Heart right ventricle (tissue), 16 donors: ENCODE measurements around the gene IGF1R. TPM values are rescaled to one million over a fixed set of nuclear protein-coding genes. Genes with fewer than 3 reads are reported as not detected.
A peak's percentile ranks its signal among the peaks of the same experiment; 100 is the strongest.

Experiments
- ATAC-seq, 8 donors: fragments of 200-7000 bp; cut with Tn5 transposase; one replicate each; pipeline ENCODE4 v1.9.1; 2020; ENCODE audit warnings: mild to moderate bottlenecking in 8 of 8, moderate library complexity in 8 of 8, moderate number of reproducible peaks in 1 of 8
- DNase-seq, 2 donors: peaks; one replicate each; pipeline ENCODE4 v3.0.0-alpha.2; 2020
- H3K27ac ChIP-seq, 10 donors: fragments of 200-600 bp; sonication (generic) in 2 of 10; one replicate each; pipeline versions ENCODE4 v1.5.0 to v1.8.0; 2020 to 2022; ENCODE audit warnings: mild to moderate bottlenecking in 3 of 10
- H3K27me3 ChIP-seq, 7 donors: fragments of 200-600 bp; one replicate each; pipeline ENCODE4 v1.8.0; 2021 to 2022; ENCODE audit warnings: mild to moderate bottlenecking in 2 of 7
- H3K36me3 ChIP-seq, 9 donors: fragments of 200-600 bp; sonication (generic) in 1 of 9; one replicate each; pipeline versions ENCODE4 v1.5.0 to v1.8.0; 2020 to 2022; ENCODE audit warnings: mild to moderate bottlenecking in 2 of 9
- H3K4me1 ChIP-seq, 9 donors: fragments of 200-600 bp; sonication (generic) in 1 of 9; one replicate each; pipeline versions ENCODE4 v1.5.0 to v1.8.0; 2020 to 2022; ENCODE audit warnings: mild to moderate bottlenecking in 4 of 9
- H3K4me3 ChIP-seq, 10 donors: fragments of 200-600 bp; sonication (generic) in 2 of 10; one replicate each; pipeline versions ENCODE4 v1.5.0 to v1.8.0; 2020 to 2022; ENCODE audit warnings: mild to moderate bottlenecking in 7 of 10, moderate library complexity in 2 of 10
- H3K9me3 ChIP-seq, 11 donors: fragments of 200-600 bp in 10 of 11; sonication (generic) in 2 of 11; one replicate each; pipeline versions ENCODE4 v1.5.0 to v1.8.0; 2013 to 2022; ENCODE audit warnings: mild to moderate bottlenecking in 2 of 11, control low read depth in 1 of 11, moderate library complexity in 1 of 11
- CTCF ChIP-seq, 9 donors: fragments of 200-600 bp; sonication (generic) in 2 of 9; IDR thresholded peaks; one replicate each; pipeline versions ENCODE4 v1.5.0 to v1.8.0; 2021 to 2022; ENCODE audit warnings: antibody characterized with exemption in 9 of 9, mild to moderate bottlenecking in 5 of 9, moderate library complexity in 1 of 9
- WGBS, 2 donors: extraction: QIAGEN DNeasy Blood & Tissue Kit; methylation state at CpG; one replicate each; pipeline ENCODE4 v1.1.7; 2013; ENCODE audit warnings: inconsistent platforms in 1 of 2; 5-methylcytosine and 5-hydroxymethylcytosine counted together
- intact Hi-C, 10 donors: fragments of 100-400 bp; cut with DNase I; formaldehyde crosslinking; loops; one replicate each; pipeline versions ENCODE4 v1.11.1 to v1.14.2; 2022
- polyA plus RNA-seq, 2 donors: library from polyadenylated mRNA; stranded (reverse); fragments of 200-250 nt; gene quantifications; one replicate each; pipeline ENCODE4 v1.2.3, GENCODE V29; 2013
- total RNA-seq, 10 donors: library from RNA; stranded (reverse); fragmentation: NEBNext Ultra II Directional in 3 of 10; extraction: Animal tissue kit (Norgen Biotek cat#: 25700) in 3 of 10; gene quantifications; one replicate each; pipeline versions ENCODE4 v1.2.1 to v1.2.4, GENCODE V29; 2021 to 2023
- donor health status: Arrhythmogenic right ventricular cardiomyopathy.
- donor health status: ischemic (EF 13 %, LVEDD 7.1; RV severe dilation, severe dysfunction).
- donor health status: healthy with polysubstance abuse.
- donor health status: DM: no; HTN: yes; CAD: no.
- donor health status: DM: no; HTN: no; CAD: no.
- donor health status: ischemic (EF 25% LVEDD 6.9; RV normal size, moderate dysfunction).
- donor health status: ischemic (EF 25% LVEDD 5.7; RV mildly dilated, moderate dysfunction).
- donor health status: healthy.
- donor health status: DM: yes; HTN: yes; CAD: no.
- donor health status: Ischemic cardiomyopathy.
- donor health status: ischemic (EF 35%, LVEDD 5.7; RV mildly dilated, moderate dysfunction).
- donor health status: nonischemic (EF 11% LVEDD 7.7; RV severe dilation, severe dysfunction).
- donor health status: DM: yes; HTN: yes; CAD: no.
- donor health status: PGD.
- donor health status: ischemic (EF 29% LVEDD 5.4; RV normal size, mild dysfunction).
- donor health status: nonischemic (EF 23%, LVEDD 6.1; RV moderate dilation, normal function).

IGF1R gene
- total and polyA plus RNA-seq, 12 donors = 3.4 to 88.2 (median 45.9) TPM

DNA sequence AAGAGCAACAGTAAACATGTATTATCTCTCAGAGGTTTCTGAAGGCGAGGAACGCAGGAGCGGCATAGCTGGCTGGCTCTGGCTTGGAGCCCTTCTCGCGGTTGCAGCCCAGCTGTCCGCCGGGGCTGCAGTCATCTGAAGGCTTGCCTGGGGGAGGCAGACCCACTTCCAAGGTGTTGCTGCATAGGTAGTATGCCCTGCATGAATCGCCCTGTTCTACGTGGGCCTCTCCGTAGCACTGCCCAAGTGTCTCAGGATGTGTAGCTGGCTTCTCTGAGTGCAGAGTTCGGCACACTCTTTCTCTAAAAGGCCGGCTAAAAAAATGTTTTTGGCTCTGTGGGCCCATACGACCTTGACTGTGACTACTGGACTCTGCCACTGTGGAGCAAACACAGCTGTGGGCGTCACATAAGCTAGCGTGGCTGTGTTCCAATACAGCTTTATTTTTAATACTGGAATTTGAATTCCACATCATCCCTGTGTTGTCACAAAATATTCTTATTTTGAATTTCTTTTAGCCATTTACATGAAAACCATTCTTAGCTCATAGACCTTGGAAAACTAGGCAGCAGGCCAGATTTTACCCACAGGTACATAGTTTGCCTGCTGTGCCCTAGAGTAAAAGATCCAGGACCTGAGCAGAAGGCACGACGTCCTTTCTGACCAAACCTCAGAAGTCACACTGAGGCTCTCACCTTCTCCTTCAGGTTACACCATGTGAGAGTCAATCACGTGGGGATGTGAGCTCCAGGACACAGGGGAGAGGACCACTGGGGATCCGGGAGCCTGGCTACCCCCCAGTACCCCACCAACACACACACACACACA is 303.4 kb downstream of the IGF1R start:
- Histone ChIP-seq H3K36me3 (peaks cover 0 to 64% (median 27%) of the 10 kb centered on the region in 9 donors), H3K9me3 (no peaks in the 10 kb centered on the region), H3K4me1 (peaks cover 16 to 72% (median 43%) of the 10 kb centered on the region in 9 donors), H3K4me3 (no peak overlapping the region), H3K27me3 (no peaks in the 10 kb centered on the region), H3K27ac (peak overlapping the region in 5 of 10 donors; percentile 13 to 82 (median 47))
- no peak for DNase-seq
- WGBS, 2 donors = 78 to 80% methylated on average over 19 of the region's 19 CpGs
- ATAC-seq = no peak
- intact Hi-C loops = loop anchor here in 3 of 10 donors (5.0 to 10.0 kb wide), 2 partner anchors 103 to 106 kb away; no protein-coding TSS in a partner anchor
- TF ChIP-seq CTCF (IDR thresholded peaks at IDR 0.05) = no peak

DNA sequence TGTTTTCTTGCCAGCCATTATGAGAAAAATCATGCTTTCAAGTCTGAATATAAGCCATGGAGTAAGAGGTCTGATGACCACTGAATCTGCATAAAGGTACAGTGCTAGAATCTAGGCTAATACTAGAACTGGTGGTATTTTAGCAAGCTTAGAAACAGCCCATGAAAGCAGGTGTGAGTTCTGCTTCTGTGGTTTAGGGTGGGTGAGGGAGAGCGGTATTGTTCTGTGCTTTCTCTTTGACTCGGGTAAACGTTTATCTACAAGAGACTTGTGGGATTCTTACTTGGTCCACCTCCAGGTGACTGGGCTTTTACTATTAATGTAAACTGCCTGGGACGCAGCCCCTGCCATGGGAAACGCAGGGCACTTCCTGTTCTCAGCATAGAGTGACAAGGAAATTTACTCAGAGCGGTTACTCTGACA is 304.1 kb downstream of the IGF1R start:
- no peaks in the 10 kb centered on the region for H3K9me3 ChIP-seq
- intact Hi-C loops = loop anchor here in 3 of 10 donors (5.0 to 10.0 kb wide), 2 partner anchors 102 to 105 kb away; no protein-coding TSS in a partner anchor
- WGBS, 2 donors = 61 to 81% methylated on average over 6 of the region's 6 CpGs
- H3K4me1 ChIP-seq = peaks cover 16 to 67% (median 36%) of the 10 kb centered on the region in 9 donors
- H3K4me3 ChIP-seq = no peak overlapping the region
- no peaks in the 10 kb centered on the region for H3K27me3 ChIP-seq
- no peak for DNase-seq
- no peak for TF ChIP-seq CTCF (IDR thresholded peaks at IDR 0.05)
- peak overlapping the region in 6 of 10 donors; percentile 67 to 84 (median 81) for H3K27ac ChIP-seq
- peaks cover 0 to 71% (median 31%) of the 10 kb centered on the region in 9 donors for H3K36me3 ChIP-seq
- ATAC-seq = no peak

- peaks cover 0 to 73% (median 33%) of the 10 kb centered on the region in 9 donors for H3K36me3 ChIP-seq
- intact Hi-C loops = loop anchor here in 3 of 10 donors (5.0 to 10.0 kb wide), 2 partner anchors 102 to 104 kb away; no protein-coding TSS in a partner anchor
- peak overlapping the region; percentile 22 to 84 (median 74) for H3K27ac ChIP-seq
- H3K4me1 ChIP-seq = peaks cover 16 to 60% (median 33%) of the 10 kb centered on the region in 9 donors
- TF ChIP-seq CTCF (IDR thresholded peaks at IDR 0.05) = no peak
- H3K9me3 ChIP-seq = no peaks in the 10 kb centered on the region
- no peak overlapping the region for H3K4me3 ChIP-seq
- WGBS, 2 donors = 73 to 76% methylated on average over 19 of the region's 19 CpGs
- ATAC-seq (peak in 3 of 8 donors; percentile 13 to 64 (median 37)), DNase-seq (no peak)
- no peaks in the 10 kb centered on the region for H3K27me3 ChIP-seq
Observed at GRCh38 chr15:98953000-98953787, 304.9 kb downstream of the IGF1R start.

DNA sequence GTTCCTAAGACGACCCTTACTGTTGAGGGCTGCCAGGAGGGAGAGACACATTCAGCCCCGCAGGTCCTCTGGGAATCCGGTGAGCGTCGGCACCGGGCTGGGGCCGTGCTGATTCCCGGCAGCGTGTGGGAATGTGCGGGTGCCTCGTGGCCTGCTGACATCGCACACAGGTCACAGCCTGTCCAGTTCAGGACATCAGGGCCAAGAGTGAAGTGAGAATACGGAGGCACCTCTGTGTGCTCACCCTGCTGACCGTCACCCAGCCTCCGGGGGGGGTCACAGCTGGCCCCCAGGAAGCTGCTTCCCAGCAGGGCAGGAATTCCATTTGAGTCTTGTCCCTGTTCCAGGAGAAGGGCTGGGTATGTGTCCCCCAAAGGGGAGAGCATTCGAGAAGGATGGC is 305.6 kb downstream of the IGF1R start:
- Histone ChIP-seq H3K36me3 (peaks cover 0 to 73% (median 27%) of the 10 kb centered on the region in 9 donors), H3K4me1 (peaks cover 16 to 60% (median 33%) of the 10 kb centered on the region in 9 donors), H3K4me3 (no peak overlapping the region), H3K27ac (peak overlapping the region; percentile 22 to 84 (median 74)), H3K27me3 (no peaks in the 10 kb centered on the region), H3K9me3 (no peaks in the 10 kb centered on the region)
- TF ChIP-seq CTCF (IDR thresholded peaks at IDR 0.05) = no peak
- DNase-seq (no peak), ATAC-seq (peak in 6 of 8 donors; percentile 10 to 51 (median 40))
- intact Hi-C loops = loop anchor here in 3 of 10 donors (5.0 to 10.0 kb wide), 2 partner anchors 101 to 103 kb away; no protein-coding TSS in a partner anchor
- WGBS, 2 donors = 61 to 66% methylated on average over 16 of the region's 16 CpGs
